Hepatocyte (in vitro differentiated cells): ENCODE measurements around the gene PTDSS2. TPM values are rescaled to one million over a fixed set of nuclear protein-coding genes. Genes with fewer than 3 reads are reported as not detected.

ENCODE experiments used
- DNase-seq: peaks from one replicate; pipeline ENCODE4 v3.0.0-alpha.2; 2016; ENCODE audit warnings: low spot score
- H2AFZ ChIP-seq: fragments of 200-600 bp; sonication (generic); 2 replicates; pipeline ENCODE4 v1.6.0; 2016; ENCODE audit warnings: antibody characterized with exemption, mild to moderate bottlenecking
- H3K27ac ChIP-seq: fragments of 200-600 bp; sonication (generic); 2 replicates; pipeline ENCODE4 v1.5.1; 2016; ENCODE audit warnings: mild to moderate bottlenecking
- H3K27me3 ChIP-seq: fragments of 200-600 bp; sonication (generic); 2 replicates; pipeline ENCODE4 v1.6.1; 2016
- H3K36me3 ChIP-seq: fragments of 200-600 bp; sonication (generic); replicated peaks from 2 replicates; pipeline ENCODE4 v1.5.1; 2016; ENCODE audit warnings: low read depth; ENCODE audit not compliant: insufficient read depth
- H3K4me1 ChIP-seq: fragments of 200-600 bp; sonication (generic); 2 replicates; pipeline ENCODE4 v1.5.1; 2016; ENCODE audit warnings: mild to moderate bottlenecking, moderate library complexity; ENCODE audit not compliant: insufficient read depth
- H3K4me2 ChIP-seq: fragments of 200-600 bp; sonication (generic); 2 replicates; pipeline ENCODE4 v1.6.0; 2016
- H3K4me3 ChIP-seq: fragments of 200-600 bp; sonication (generic); 2 replicates; pipeline ENCODE4 v1.5.1; 2016; ENCODE audit warnings: mild to moderate bottlenecking
- H3K79me2 ChIP-seq: fragments of 200-600 bp; sonication (generic); 2 replicates; pipeline ENCODE4 v1.6.0; 2017; ENCODE audit warnings: mild to moderate bottlenecking
- H3K9me2 ChIP-seq: fragments of 200-600 bp; sonication (generic); replicated peaks from 2 replicates; pipeline ENCODE4 v1.6.0; 2017; ENCODE audit warnings: mild to moderate bottlenecking; ENCODE audit not compliant: insufficient read depth
- H3K9me3 ChIP-seq: fragments of 200-600 bp; sonication (generic); 2 replicates; pipeline ENCODE4 v1.5.1; 2016; ENCODE audit warnings: low read depth, mild to moderate bottlenecking
- H4K20me1 ChIP-seq: fragments of 200-600 bp; sonication (generic); 2 replicates; pipeline ENCODE4 v1.6.0; 2016; ENCODE audit warnings: mild to moderate bottlenecking; ENCODE audit not compliant: insufficient read depth, poor library complexity, severe bottlenecking
- CTCF ChIP-seq: fragments of 200-600 bp; sonication (generic); IDR thresholded peaks from 2 replicates; pipeline ENCODE4 v1.5.1; 2016; ENCODE audit warnings: antibody characterized with exemption, mild to moderate bottlenecking; ENCODE audit not compliant: poor library complexity
- EZH2 ChIP-seq: fragments of 200-600 bp; sonication (generic); IDR thresholded peaks from 2 replicates; pipeline ENCODE4 v1.6.1; 2016; ENCODE audit warnings: antibody characterized with exemption, mild to moderate bottlenecking, borderline replicate concordance
- EZH2phosphoT487 ChIP-seq: fragments of 200-600 bp; sonication (generic); IDR thresholded peaks from one replicate; pipeline ENCODE4 v1.6.1; 2018; ENCODE audit warnings: antibody characterized with exemption, mild to moderate bottlenecking, low read depth, moderate library complexity; ENCODE audit not compliant: unreplicated experiment, severe bottlenecking
- WGBS: methylation state at CpG from one replicate; pipeline ENCODE4 v1.1.6; 2016; ENCODE audit warnings: low lambda C conversion rate; ENCODE audit errors: missing lambda C conversion rate; 5-methylcytosine and 5-hydroxymethylcytosine counted together
- polyA plus RNA-seq: library from polyadenylated mRNA; unstranded; fragments of >200 nt; fragmentation: Nextera tagmentation; extraction: Ambion mirVana; gene quantifications from 2 replicates; pipeline ENCODE4 v1.2.1, GENCODE V29; 2016
- total RNA-seq: library from RNA; depleted of rRNA; stranded (reverse); fragments of >200 nt; gene quantifications from 2 replicates; pipeline ENCODE4 v1.2.3, GENCODE V29; 2014

PTDSS2 gene
- total and polyA plus RNA-seq, 2 experiments from 2014 or later = 31.5 to 50.8 TPM

DNA sequence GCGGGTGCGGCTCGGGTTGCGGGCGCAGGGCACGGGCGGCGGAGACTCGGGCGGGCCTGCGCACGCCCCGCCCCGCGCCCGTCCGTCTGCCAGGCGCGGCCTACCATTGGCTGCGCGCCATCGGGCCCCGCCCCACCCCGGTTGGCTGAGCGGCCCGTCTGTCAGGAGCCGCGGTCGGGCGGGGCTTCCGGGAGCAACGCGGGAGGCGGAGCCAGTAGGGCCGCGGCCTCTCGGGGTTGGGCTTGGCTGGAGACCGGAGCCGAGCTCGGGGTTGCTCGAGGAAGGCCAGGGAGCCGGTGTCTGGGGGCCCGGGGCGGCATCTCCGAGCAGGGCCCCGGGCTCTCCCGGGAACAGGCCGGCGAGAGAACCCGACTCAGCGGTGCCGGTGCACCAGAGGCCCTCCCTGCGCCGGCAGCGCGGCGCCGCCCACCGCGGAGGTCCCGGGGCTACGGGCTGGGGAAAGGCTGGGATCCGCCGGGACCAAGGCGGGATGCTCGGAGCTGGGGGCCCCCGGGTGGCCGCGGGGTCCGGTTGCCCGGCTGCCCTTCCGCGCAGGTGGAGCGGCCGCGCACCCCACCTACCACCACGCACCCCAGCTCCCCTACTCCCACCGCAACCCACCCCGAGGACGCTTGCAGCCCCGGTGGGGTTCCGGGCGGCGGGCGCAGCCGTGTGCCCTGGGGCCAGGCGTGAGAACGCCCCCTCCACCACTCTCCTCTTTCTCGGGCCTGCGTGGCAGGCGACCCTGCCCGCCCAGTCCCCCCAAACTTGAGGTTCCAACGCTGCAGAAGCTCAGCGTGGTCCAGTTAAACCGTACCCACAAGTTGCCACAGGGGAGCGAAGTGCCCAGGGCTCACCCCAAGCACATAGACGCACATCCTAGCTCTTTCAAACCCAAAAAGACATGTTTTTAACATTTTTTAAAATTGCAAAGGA is 85.7 kb downstream of the PTDSS2 start, which contains the start of gene HRAS:
HRAS (minus strand) TSS at position 58 of the 936 bp plus-strand sequence.
- Histone ChIP-seq H2AFZ (peak within 1 kb of the TSS; percentile 52), H3K9me2 (no peaks in the 10 kb centered on the region), H3K79me2 (peaks cover 10% of the 10 kb centered on the region), H3K4me2 (peak within 1 kb of the TSS; percentile 99), H3K9me3 (no peaks in the 10 kb centered on the region), H4K20me1 (peaks cover 15% of the 10 kb centered on the region), H3K36me3 (no peaks in the 10 kb centered on the region), H3K4me3 (peak within 1 kb of the TSS; percentile 77), H3K4me1 (peaks cover 25% of the 10 kb centered on the region), H3K27me3 (no peaks in the 10 kb centered on the region), H3K27ac (peak within 1 kb of the TSS; percentile 87)
- 5% methylated on average over 35 of the region's 97 CpGs for WGBS
- no peak for TF ChIP-seq EZH2phosphoT487
- TF ChIP-seq CTCF = no peak
- no peak for TF ChIP-seq EZH2
- DNase-seq = peak; percentile 99

DNA sequence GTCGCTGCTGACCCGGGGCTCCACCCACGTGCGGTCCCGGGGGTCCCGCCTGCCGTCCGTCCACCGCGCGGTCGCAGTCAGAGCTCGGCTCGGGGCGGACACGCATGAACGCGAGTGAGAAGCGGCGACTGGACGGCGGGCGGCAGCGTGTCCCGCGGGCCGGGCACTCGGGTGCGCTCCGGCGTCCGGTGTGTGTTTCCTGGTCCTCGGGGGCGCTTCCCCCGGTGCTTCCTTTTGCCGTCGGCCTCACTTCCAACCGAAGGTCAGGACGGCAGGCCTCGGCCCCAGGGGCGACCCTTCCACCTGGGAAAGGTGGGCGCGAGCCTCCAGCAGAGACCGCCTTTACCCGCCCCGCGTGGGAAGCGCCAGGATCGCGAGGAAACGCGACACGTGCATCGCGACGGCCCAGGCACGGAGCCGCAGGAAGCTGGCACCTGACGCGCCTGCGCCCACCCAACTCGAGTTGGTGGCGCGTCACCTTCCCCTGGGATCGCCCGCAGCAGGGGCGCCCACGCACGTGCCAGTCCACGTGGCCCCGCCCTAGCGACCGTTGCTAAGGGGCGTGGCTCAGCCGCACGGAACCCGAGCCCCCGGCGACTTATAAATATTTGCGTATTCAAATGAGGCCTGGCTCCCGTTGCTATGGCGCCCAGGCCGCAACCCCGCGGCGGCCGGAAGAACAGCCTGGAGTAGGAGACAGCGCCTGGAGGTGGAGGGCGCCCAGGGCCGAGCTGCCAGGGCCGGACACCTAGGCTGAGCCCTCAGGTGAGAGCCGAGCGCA is 87.0 kb downstream of the PTDSS2 start, which contains the start of gene LRRC56:
LRRC56 (plus strand) TSS at position 687 of the 781 bp plus-strand sequence. CDS start 3,158 bp downstream, outside the sequence.
- no peaks in the 10 kb centered on the region for H3K27me3 ChIP-seq
- peak within 1 kb of the TSS; percentile 72 for H3K4me3 ChIP-seq
- TF ChIP-seq EZH2 = no peak
- TF ChIP-seq EZH2phosphoT487 = no peak
- TF ChIP-seq CTCF = no peak
- H4K20me1 ChIP-seq = peaks cover 15% of the 10 kb centered on the region
- H3K4me2 ChIP-seq = peak within 1 kb of the TSS; percentile 95
- peak within 1 kb of the TSS; percentile 22 for H2AFZ ChIP-seq
- H3K9me3 ChIP-seq = no peaks in the 10 kb centered on the region
- peak; percentile 93 for DNase-seq
- H3K27ac ChIP-seq = peak within 1 kb of the TSS; percentile 87
- H3K36me3 ChIP-seq = no peaks in the 10 kb centered on the region
- peaks cover 10% of the 10 kb centered on the region for H3K79me2 ChIP-seq
- peaks cover 25% of the 10 kb centered on the region for H3K4me1 ChIP-seq
- 3% methylated on average over 80 of the region's 93 CpGs for WGBS
- H3K9me2 ChIP-seq = no peaks in the 10 kb centered on the region

DNA sequence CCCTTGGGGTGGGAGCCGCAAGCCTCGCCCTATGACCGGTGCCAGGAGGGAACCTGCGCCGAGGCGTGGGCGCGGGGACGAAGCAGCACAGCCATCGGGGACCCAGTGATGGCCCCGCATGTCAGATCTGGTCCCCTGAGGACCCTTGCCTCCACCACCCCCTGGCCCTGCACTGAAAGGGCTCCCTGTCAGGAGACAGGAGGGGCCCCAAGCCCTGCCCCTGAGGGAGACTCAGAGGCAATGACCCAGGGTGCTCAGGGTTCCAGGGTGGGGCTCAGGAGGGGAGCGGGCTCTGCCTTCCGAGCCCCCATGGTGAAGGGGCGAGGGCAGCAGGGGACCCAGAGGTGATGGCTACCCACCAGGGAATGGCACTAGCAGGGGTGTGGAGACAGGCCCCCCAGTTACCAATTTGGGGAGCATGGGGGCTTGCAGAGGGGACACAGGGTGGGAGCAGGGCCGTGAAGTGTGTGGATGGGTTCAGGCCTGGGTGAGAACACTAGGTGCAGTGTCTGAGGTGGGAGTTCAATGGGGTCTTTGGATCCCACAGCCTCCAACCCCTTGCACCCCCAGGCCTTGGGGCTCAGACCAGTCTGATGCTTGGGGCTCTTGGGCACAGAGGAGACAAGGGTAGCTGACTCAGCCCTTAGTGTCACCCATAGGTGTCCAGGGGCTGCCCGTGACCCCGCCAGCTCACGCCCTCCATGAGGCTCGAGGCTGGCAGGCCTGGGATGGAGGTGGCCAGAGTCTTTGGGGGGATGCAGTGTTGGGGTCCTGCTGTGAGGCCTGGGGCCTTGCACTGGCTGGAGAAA is 87.7 kb downstream of the PTDSS2 start:
- no peaks in the 10 kb centered on the region for H3K9me2 ChIP-seq
- H2AFZ ChIP-seq = no peak overlapping the region
- 43% methylated on average over 19 of the region's 19 CpGs for WGBS
- peak overlapping the region; percentile 95 for H3K4me2 ChIP-seq
- H3K4me3 ChIP-seq = no peak overlapping the region
- TF ChIP-seq EZH2phosphoT487 (no peak), CTCF (no peak), EZH2 (no peak)
- peak; percentile 4 for DNase-seq
- no peaks in the 10 kb centered on the region for H3K9me3 ChIP-seq
- H3K79me2 ChIP-seq = peaks cover 10% of the 10 kb centered on the region
- H3K36me3 ChIP-seq = no peaks in the 10 kb centered on the region
- H4K20me1 ChIP-seq = peaks cover 15% of the 10 kb centered on the region
- H3K27me3 ChIP-seq = no peaks in the 10 kb centered on the region
- peaks cover 25% of the 10 kb centered on the region for H3K4me1 ChIP-seq
- no peak overlapping the region for H3K27ac ChIP-seq
